Right renal pelvis (tissue), 4 donors: ENCODE data around the gene HOXC5. TPM values are rescaled to one million over a fixed set of nuclear protein-coding genes. Genes with fewer than 3 reads are reported as not detected.
"Not testable (repeated sequence)": the region's sequence is repeated elsewhere in the genome, so short reads cannot be mapped to it uniquely, and the experiment has no call there.

ENCODE experiments used
- DNase-seq, 4 donors: peaks; one replicate each; pipeline ENCODE4 v3.0.0-alpha.2; 2013; ENCODE audit warnings: low read depth in 4 of 4, low spot score in 3 of 4, missing footprints in 1 of 4
- polyA plus RNA-seq, 4 donors: library from polyadenylated mRNA; unstranded; fragments of 120-200 nt; gene quantifications; one replicate each; pipeline ENCODE4 v1.2.1, GENCODE V29; 2013; ENCODE audit not compliant: insufficient read length in 4 of 4

HOXC5 gene
- polyA plus RNA-seq, 4 donors: 1.6 to 2.3 (median 1.9) TPM

DNA sequence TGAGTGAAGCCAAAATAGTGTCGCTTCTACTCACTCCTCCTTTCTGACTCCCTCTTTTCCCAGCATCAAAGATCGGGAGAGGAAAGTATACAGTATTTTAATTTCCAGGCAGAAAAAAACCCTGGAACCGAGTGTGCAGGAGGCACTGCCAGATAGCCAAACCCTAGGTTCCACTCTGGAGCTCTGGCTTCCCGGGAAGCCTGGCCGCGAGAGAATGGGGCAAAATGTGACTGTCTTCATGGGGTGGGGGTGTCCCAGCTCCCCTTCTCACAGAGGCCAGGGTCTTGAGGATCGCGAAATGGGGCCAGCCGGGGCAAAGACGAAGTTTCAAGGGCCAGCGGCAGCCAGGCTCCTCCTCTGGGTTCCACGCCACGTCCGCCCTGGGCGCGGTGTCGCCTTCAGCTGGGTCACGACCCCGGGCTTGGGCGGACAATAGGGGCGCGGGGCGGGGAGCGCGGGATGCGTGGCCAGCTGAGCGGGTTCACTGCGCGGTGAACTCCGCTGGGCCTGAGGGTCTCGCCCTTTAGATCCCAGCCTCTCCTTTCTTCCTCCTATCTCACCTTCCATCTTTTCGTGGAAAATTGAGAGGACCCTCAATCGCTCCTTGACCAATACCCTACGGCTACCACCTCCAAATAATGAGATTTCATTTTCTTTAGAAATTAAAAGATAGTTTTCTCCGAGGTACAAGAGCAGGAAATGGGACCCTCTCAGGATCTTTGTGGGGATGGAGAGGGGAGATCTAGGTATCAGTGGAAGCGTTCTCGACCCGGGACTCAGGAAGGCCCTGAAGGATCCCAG lies 27.5 kb downstream of the HOXC5 start:
- DNase-seq: no peak

- no peak for DNase-seq
Measured at GRCh38 chr12:54060975-54061778, 28.3 kb downstream of the HOXC5 start.

DNA sequence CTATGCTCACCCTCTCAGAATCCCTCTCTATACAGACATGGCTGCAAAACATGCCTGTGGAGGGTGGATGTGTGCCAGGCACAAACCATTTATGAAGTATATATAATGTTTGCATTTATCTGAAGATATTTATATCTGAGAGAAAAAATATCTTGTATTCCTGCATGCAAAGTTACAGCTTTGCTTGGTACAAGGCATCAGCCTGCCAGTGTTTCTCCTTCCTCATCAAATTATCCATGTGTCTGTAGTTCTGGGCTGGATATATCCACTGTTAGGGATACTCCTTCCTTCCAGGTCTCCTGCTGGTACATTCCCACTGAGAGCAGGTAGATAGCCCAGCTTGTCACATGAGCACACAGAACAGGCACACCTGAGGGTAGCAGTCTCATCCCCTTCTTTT lies 32.8 kb downstream of the HOXC5 start:
- DNase-seq: no peak

- no peak for DNase-seq
Measured at GRCh38 chr12:54066408-54066807, 33.6 kb downstream of the HOXC5 start.

DNA sequence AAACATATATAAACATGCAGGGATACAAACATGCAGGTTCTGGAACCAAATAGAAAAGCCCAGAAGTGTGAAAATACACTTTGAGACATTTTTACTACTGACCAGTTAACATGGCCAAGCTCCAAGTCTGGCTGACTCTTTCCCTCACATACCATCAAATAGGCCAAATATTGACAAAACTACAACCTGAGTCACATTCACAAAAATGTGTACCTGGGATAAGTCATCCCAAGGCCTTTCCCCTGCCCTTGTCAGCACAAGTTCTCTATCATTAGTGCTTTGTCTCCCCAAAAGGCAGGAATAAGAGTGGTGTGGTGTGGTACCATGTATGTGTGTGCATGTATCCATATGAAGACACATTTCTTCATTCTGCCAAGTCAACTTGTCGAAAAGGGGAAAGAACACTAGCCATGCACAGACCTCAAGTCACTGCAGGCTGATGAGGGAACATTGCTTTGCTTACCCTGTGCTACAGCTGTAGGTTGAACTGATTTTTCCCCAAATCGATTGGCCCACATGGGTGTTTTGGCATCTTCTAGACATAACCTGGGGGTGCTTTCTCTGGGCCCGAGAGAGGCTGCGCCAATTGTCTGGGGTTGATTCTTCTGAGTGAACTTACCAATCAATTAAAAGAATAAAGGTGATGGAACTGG lies 35.7 kb downstream of the HOXC5 start:
- DNase-seq: no peak

- DNase-seq: no peak
Measured at GRCh38 chr12:54071942-54072341, 39.1 kb downstream of the HOXC5 start.

DNA sequence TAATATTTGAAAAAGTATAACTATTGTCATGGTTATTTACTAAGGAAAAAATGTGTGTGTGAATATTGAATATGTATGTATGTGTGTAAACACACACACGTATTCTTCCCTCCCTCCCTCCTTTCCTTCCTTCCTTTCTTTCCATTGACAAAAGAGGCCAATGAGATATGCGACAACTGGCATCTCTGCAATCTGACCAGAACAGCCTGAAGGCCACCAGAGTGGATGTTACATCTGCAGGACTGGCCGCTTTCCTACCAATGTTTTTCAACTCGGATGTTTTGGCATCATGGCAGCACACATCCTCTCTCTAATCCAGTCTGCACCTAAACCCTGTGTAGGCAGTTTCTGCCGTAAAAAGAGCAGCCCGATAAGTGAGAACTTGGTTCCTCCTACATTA lies 41.5 kb downstream of the HOXC5 start:
- DNase-seq: no peak

GRCh38 chr12:54075409-54075808 lies 42.6 kb downstream of the HOXC5 start:
- no peak for DNase-seq

GRCh38 chr12:54075974-54076373 lies 43.1 kb downstream of the HOXC5 start:
- no peak for DNase-seq

DNA sequence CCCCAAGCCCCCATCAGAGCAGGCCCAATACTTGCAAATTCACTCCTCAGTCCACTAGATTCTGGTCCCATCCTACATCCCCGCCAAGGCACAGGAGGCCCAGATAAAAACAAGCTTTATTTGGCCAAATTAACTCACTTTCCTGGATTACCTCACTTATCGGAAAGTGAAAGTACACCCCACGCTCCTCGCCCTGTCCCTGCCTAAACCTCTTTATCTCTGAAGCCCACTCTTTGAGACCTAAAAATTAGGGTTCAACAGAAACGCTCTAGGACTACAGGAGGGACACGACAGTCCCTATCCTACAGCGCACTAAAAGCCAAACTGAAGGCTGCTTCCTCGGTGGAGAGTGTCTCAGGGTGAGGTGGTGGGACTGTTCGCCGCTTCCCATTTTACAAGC lies 45.0 kb downstream of the HOXC5 start:
- not testable (repeated sequence) for DNase-seq

DNA sequence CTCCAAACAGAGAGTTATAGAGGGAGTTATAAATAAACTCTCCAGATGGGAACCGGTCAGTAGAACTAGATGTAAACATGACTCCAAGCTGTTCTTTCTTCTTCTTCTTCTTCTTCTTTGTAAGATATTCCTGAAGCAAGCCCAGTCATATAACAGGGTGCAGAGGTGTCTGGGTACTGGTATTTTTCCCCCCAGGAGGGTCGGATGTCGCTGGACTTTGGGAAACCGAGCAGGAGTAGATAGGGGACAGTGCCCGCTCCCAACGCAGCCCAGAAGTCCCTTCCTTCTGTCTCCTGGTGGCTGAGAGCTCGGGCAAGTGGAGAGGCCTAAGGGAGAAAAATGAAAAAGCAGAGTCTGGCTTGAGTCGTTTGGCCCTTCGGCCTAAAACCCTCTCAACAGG lies 46.3 kb downstream of the HOXC5 start:
- DNase-seq: not testable (repeated sequence)

- not testable (repeated sequence) for DNase-seq
Measured at GRCh38 chr12:54080008-54080924, 47.4 kb downstream of the HOXC5 start.

GRCh38 chr12:54081053-54081514 lies 48.2 kb downstream of the HOXC5 start:
- DNase-seq: not testable (repeated sequence)

GRCh38 chr12:54081581-54082396 lies 48.9 kb downstream of the HOXC5 start:
- DNase-seq: not testable (repeated sequence)

DNA sequence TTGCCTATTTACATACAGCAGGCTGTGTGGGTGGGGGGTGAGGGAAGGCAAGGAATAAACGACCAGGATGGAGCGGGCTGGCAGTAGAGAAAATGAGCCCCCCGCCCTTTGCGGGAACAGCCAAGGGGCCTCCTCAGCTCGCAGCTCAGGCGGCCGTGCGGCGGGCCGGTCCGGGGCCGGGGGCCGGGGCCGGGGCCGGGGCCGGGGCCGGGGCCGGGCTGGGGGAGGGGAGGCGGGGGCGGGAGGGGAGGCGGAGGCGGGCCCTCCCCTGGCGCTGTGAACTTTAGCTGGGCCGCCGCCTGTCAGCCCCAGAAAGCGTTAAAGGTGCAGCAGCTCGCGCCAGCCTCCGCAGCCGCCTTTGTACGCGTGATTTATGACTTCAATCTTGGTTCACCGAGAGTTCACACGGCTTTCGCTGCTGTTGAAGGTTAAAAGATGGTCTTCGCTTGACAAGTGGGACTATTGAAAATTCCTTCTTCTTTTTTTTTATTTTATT lies 49.6 kb downstream of the HOXC5 start:
- DNase-seq: peak in 1 of 4 donors; percentile 75
